H1 (cell line): ENCODE measurements around the gene EPRS1. TPM values are rescaled to one million over a fixed set of nuclear protein-coding genes. Genes with fewer than 3 reads are reported as not detected.

ENCODE experiments used
- CTCF ChIP-seq, 3 experiments: IDR thresholded peaks; 1 replicate in 2 of 3; 2 replicates in 1 of 3; pipeline versions ENCODE4 v1.5.1 to v1.6.1; 2011; ENCODE audit warnings: low read length in 3 of 3, mild to moderate bottlenecking in 3 of 3, inconsistent platforms in 2 of 3, low read depth in 1 of 3, moderate library complexity in 1 of 3; ENCODE audit not compliant: insufficient read depth in 1 of 3; ENCODE audit errors: control extremely low read depth in 1 of 3
- EZH2 ChIP-seq: fragments of 200-600 bp; sonication (generic); IDR thresholded peaks from 2 replicates; pipeline ENCODE4 v1.7.1; 2012; ENCODE audit warnings: low read depth, mild to moderate bottlenecking, moderate library complexity, low read length, inconsistent platforms; ENCODE audit not compliant: severe bottlenecking
- FOSL1 ChIP-seq: IDR thresholded peaks from 2 replicates; pipeline ENCODE4 v1.6.1; 2011; ENCODE audit warnings: mild to moderate bottlenecking, low read depth, low read length, moderate library complexity; ENCODE audit not compliant: insufficient read depth
- MAFK ChIP-seq: IDR thresholded peaks from 2 replicates; pipeline ENCODE4 v1.6.1; 2012; ENCODE audit warnings: low read depth, mild to moderate bottlenecking, improper control_type of control experiment, low read length
- polyA plus RNA-seq, 7 experiments: library from polyadenylated mRNA; depleted of rRNA in 3 of 7; stranded (reverse) in 5 of 7; unstranded in 2 of 7; fragments of >200 nt in 5 of 7; fragments of 200-250 nt in 2 of 7; gene quantifications; 1 replicate in 5 of 7; 2 replicates in 1 of 7; 4 replicates in 1 of 7; pipeline versions ENCODE4 v1.2.1 to v1.2.3, GENCODE V29; 2011 to 2013; ENCODE audit warnings: missing spikeins in 2 of 7, mixed read lengths in 2 of 7
- total RNA-seq: library from RNA; stranded (reverse); fragmentation: NEBNext Ultra II Directional; extraction: Animal tissue kit (Norgen Biotek cat#: 25700); gene quantifications from 2 replicates; pipeline ENCODE4 v1.2.1, GENCODE V29; 2021

EPRS1 gene
- total and polyA plus RNA-seq, 2 of the 8 experiments (the other 6 are each of a cell fraction or from before 2014, with no cell fraction given) = 38.4 to 171 TPM

- no peak for TF ChIP-seq CTCF (IDR thresholded peaks at IDR 0.05; ENCODE audit: control extremely low read depth in 1 of 3, insufficient read depth in 1 of 3, low read depth in 1 of 3, low read length in 3 of 3)
- no peak for TF ChIP-seq MAFK
- no peak for TF ChIP-seq EZH2
- no peak for TF ChIP-seq FOSL1
- TF ChIP-seq, all 59 proteins: peak for 0
Measured at GRCh38 chr1:220077887-220078286, 31.6 kb upstream of the EPRS1 start (continued).
